Activated CD4-positive, alpha-beta T cell treated with anti-CD3 and anti-CD28 coated beads, Interleukin-2, amount 50 U/mL, for 16 hours (primary cell): ENCODE results near the gene RGS6.
A peak's percentile ranks its signal among the peaks of the same experiment; 100 is the strongest.

Experiments
- DNase-seq: peaks from one replicate; pipeline ENCODE4 v3.0.0-alpha.2; 2020

RGS6 gene

GRCh38 chr14:72418806-72419205 is 486.6 kb downstream of the RGS6 start:
- no peak for DNase-seq

GRCh38 chr14:72419226-72419775 is 487.1 kb downstream of the RGS6 start:
- DNase-seq, result no peak

- peak; percentile 79 for DNase-seq
Measured at GRCh38 chr14:72420749-72421474, 488.7 kb downstream of the RGS6 start.

GRCh38 chr14:72423957-72424356 is 491.7 kb downstream of the RGS6 start:
- DNase-seq, result no peak

GRCh38 chr14:72430457-72430856 is 498.2 kb downstream of the RGS6 start:
- DNase-seq, result no peak

GRCh38 chr14:72432748-72433147 is 500.5 kb downstream of the RGS6 start:
- no peak for DNase-seq

- DNase-seq, result no peak
Measured at GRCh38 chr14:72433511-72433910, 501.3 kb downstream of the RGS6 start.

GRCh38 chr14:72434856-72435255 is 502.6 kb downstream of the RGS6 start:
- no peak for DNase-seq

- DNase-seq, result peak; percentile 78
Measured at GRCh38 chr14:72439707-72440106, 507.5 kb downstream of the RGS6 start.

- peak; percentile 22 for DNase-seq
Measured at GRCh38 chr14:72443256-72443655, 511.0 kb downstream of the RGS6 start.

- DNase-seq, result peak; percentile 67
Measured at GRCh38 chr14:72443991-72444441, 511.8 kb downstream of the RGS6 start.

GRCh38 chr14:72444701-72445100 is 512.5 kb downstream of the RGS6 start:
- no peak for DNase-seq

- no peak for DNase-seq
Measured at GRCh38 chr14:72448212-72448611, 516.0 kb downstream of the RGS6 start.

GRCh38 chr14:72450473-72451044 is 518.3 kb downstream of the RGS6 start:
- no peak for DNase-seq

- DNase-seq, result peak; percentile 76
Measured at GRCh38 chr14:72451054-72451972, 519.1 kb downstream of the RGS6 start.

GRCh38 chr14:72452774-72453173 is 520.5 kb downstream of the RGS6 start:
- DNase-seq, result no peak

GRCh38 chr14:72454388-72455160 is 522.3 kb downstream of the RGS6 start:
- no peak for DNase-seq

- DNase-seq, result no peak
Measured at GRCh38 chr14:72457641-72458040, 525.4 kb downstream of the RGS6 start.

GRCh38 chr14:72462056-72462455 is 529.8 kb downstream of the RGS6 start:
- no peak for DNase-seq

GRCh38 chr14:72463291-72463866 is 531.1 kb downstream of the RGS6 start:
- no peak for DNase-seq

- DNase-seq, result no peak
Measured at GRCh38 chr14:72464226-72464625, 532.0 kb downstream of the RGS6 start.

- no peak for DNase-seq
Measured at GRCh38 chr14:72466325-72466724, 534.1 kb downstream of the RGS6 start.
